Fibroblast of gingiva (primary cell): ENCODE data around the gene UPP2.

ENCODE experiments used
- DNase-seq: peaks from one replicate; pipeline ENCODE4 v3.0.0-alpha.2; 2011; ENCODE audit warnings: low read depth

UPP2 gene

DNA sequence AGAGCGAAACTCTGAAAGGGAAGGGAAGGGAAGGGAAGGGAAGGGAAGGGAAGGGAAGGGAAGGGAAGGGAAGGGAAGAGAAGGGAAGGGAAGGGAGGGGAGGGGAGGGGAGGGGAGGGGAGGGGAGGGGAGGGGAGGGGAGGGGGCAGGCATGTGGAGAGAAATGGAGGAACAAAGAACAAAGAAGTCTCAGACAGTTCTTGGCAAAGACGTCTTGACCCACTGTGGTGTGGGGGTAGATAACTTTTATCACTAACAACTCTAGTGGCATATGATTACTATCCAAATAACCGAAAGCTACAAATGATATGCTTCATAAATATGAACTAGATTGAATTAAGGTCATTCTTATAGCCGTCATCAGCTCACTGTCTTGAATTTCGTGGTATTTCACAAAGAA, 3.2 kb downstream of the UPP2 start:
- no peak for DNase-seq

- no peak for DNase-seq
Observed at GRCh38 chr2:158112992-158113391, 11.3 kb downstream of the UPP2 start.

DNA sequence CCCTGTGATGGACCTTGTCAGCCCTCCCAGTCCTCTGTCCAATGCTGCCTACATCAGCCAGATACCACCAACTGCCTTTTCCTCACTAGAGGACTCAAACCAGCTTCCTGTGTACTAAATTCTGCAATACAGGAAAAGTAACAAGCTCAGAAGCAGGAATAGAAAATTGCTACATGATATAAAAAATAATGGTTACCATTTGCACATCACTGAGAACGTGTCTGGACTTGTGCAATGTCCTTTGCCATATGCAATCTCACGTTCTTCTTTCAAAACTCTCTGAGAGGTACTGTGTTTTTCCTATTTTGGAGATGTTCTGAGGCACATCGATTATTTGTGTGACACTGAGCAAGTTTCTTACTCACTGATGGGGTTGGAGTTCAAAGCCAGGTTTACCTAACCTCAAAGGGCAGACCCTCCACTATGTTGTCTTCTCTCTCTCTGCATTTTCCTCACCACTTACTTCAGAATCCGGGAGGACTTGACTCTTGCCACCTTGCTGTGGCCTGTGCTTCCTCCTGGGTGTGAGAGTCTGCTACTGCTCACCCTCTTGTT, 12.1 kb downstream of the UPP2 start:
- DNase-seq: peak; percentile 12

- no peak for DNase-seq
Observed at GRCh38 chr2:158114516-158114915, 12.8 kb downstream of the UPP2 start.

- DNase-seq: no peak
Observed at GRCh38 chr2:158115202-158115767, 13.6 kb downstream of the UPP2 start.

- no peak for DNase-seq
Observed at GRCh38 chr2:158116936-158117335, 15.3 kb downstream of the UPP2 start.

DNA sequence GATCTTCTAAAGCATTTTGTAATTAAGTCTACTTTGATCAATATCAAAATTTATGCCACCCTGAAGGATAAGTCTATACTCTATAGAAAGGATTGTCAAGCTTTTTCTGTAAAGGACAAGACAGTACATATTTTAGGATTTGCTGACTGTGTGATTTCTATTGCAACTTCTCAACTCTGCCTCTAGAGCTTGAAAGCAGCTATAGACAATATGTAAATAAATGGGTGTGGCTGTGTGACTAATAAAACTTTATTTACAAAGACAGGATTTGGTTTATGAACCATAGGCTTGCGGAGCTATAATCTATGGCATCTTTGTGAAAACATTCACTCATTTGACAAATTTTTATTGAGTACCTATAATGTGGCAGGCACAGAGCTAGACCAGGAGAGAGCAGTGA, 18.4 kb downstream of the UPP2 start:
- no peak for DNase-seq

DNA sequence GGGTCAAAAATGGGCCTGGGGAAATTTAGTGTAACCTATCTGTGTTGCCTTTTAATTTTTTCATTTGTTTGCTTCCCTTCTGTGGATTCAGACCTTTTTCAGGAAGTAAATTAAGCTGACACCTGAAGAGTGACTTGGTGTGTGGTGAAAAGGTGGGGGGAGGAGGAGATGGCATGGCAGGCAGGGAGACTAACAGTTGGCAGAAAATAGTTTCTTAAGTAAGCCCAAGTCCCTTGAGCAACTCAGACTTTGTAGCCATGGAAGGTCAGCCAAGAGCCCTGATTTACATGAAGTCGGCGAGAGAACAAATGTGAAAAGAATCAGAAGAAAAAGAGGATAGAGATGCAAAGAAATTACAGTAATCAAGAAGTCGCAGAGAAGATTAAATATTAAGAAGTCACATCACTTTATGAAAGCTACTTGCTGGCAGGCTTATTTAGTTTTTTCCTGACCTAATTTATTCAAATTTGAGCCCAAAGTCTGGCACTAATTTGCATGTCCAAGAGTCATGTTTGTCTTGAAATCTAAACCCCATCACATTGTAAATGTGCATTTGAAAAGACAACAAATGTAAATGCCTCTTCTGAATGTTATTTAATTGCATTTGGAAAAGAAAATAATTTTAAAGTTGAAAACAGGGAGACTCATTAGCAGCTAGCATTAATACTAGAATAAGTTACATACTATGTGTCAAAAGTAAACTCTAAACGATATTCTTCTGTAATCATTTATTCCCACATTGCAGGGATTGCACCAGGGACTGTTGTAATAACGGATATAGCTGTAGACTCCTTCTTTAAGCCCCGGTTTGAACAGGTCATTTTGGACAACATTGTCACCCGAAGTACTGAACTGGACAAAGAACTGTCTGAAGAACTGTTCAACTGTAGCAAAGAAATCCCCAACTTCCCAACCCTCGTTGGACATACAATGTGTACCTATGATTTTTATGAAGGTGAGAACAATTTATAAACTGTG, 19.3 kb downstream of the UPP2 start:
- peak; percentile 38 for DNase-seq

GRCh38 chr2:158124896-158125295, 23.2 kb downstream of the UPP2 start:
- no peak for DNase-seq

GRCh38 chr2:158125756-158126498, 24.3 kb downstream of the UPP2 start:
- no peak for DNase-seq

DNA sequence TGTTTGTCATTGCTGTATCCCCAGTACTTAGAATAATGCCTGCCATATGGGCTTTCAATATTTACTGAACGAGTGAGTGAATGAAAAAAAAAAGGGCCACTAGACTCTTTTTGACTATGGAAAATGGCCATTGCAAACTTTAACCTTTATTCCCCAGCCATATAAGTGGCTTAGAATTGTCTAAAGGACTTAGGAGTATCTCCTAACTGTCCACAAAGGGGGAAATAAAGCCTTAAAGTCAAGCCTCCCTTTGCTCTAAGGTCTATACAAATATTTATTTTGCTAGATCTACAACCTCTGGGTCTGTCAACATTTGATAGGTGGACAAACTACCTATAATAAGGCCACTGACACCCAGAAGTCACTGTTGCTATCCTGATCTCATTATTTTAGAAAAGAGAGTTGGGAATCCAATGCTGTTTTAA, 25.7 kb downstream of the UPP2 start:
- DNase-seq: no peak

DNA sequence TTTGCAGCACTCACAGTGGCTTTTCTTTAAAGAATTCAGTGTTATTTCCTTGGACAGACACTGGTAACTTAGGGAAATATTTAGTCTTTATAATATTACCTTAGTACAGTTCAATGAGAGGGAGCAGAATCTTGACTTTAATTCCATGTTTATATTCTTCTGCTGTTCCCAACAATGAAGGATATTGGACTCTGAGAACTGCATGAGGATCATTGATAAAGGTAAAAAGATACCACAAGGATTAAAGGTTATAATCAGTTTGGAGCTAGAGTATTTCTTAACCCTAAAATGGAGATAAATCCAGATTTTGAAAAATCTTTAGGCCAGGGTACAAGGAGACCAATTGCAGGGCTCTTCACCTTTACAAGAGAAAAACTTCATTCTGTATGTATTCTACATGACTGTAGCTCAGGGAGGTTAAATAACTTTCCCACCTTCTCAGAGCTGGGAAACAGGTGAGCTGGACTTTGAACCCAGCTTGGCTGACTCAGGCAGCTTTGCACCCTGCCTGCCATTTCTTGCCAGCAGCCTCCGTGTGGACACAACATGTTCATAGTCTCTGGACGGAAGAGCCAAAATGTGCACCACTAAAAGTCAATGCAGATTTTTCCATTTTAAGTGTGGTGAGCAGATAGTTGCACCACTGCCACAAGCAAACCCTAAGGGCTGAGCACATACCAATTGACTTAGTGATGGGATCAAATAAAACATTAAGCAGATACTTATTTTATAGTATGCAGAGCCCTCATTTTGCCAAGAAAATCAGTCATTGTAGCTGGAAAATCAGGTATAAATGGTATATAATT, 26.7 kb downstream of the UPP2 start:
- no peak for DNase-seq

- DNase-seq: no peak
Observed at GRCh38 chr2:158129037-158129436, 27.4 kb downstream of the UPP2 start.

DNA sequence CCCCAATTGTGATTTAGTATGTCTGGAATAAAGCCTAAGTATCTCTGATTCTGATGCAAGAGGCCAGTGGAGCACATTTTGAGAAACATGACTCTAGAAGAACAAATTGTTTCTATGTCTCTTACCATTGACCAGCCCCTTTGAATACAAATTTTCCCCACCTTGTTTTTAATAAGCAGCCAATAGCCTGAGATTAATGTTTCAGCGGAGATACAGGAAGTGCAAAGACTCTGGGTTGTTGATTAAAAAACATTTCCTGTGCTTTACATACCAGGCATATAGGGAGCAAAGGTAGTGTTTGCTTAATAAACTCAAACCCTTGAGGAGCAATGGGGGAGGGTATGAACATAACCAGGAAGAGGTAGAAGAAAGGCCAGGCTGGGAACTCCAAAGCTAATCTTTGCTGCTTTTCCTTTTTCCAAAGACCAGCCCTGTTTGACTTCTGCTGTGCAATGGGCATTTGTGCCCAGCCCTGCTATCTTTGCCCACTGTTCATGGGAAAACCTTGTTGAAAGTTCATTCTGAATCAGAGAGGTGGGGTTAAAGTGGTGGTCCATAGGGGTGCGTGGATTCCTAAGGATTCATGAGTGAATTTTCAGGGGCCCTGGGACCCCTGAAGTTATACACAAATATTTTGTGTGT, 29.3 kb downstream of the UPP2 start:
- DNase-seq: no peak

GRCh38 chr2:158131483-158131912, 29.8 kb downstream of the UPP2 start:
- DNase-seq: no peak

- no peak for DNase-seq
Observed at GRCh38 chr2:158131919-158132566, 30.4 kb downstream of the UPP2 start.

DNA sequence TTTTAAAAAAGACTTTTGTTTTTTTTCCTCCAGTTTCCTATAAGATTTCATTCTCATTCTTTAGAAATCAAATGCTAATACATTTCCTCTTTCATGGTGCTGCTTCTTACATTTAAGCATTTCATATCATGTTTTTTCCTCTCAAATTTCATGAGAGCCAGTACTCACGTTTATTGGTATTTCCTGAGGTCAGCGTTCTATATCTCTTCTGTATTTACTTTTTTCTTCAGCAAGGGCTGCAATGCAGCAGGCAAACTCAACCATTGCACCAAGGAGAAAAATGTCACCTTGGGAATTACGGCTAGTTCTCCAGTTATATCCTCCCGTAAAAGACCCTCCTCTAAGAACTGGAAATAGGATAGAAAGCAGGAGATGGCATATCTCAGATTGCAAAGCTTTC, 32.4 kb downstream of the UPP2 start:
- DNase-seq: no peak

DNA sequence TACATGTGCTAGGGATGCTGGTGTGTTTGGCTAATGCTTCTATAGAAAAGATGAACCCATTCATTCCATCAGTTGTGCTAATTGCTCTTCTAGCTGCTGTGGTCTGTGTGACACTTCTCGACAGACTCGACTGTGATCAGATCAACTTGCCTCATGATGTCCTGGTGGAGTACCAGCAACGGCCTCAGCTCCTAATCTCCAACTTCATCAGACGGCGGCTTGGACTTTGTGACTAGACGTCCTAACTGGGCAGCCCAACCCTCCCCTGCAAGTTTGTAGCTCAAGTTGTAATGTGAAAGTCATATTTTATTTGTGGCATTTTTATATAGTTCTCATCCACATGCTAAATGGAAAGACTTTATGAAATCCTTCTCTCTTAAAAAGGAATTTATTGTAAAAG, 33.0 kb downstream of the UPP2 start:
- no peak for DNase-seq

DNA sequence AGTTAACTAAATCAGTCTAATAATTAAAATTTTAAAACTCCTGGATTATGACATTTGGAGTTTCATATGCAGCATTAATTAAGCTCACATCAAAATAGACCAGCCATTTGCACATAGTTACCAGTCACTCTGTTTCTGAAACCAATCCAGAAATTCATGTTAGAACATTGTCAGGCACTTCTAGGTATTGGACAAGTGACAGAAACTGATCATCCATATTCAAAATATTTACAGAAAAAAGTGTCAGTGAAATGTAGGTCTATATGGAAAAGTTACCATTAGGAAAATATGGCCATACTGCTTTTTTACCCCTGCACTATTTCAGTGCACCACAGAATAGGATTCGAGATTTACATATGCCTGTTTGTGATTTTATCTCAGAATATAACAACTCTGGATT, 33.4 kb downstream of the UPP2 start:
- DNase-seq: no peak

- no peak for DNase-seq
Observed at GRCh38 chr2:158138255-158138654, 36.6 kb downstream of the UPP2 start.

DNA sequence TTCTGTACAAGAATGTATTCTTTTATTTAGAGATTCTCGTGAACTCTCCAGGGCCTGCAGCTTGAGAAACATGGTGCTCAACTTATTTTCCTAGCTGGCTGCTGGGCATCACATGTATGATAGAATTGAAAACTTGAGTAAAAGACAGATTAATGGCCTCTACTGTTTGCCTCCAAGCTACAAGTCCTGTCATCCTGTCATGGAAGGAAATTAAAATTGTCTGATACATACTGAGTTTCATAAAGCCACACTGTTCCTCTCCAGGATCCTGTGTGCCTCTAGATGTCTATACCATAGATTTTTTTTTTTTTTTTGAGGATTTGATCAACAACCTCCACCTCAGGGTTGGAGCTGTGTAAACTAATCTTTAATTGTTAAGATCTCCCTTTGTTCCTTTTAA, 38.5 kb downstream of the UPP2 start:
- no peak for DNase-seq
